ENCODE measurements around the gene NUMA1. TPM values are rescaled to one million over a fixed set of nuclear protein-coding genes. Genes with fewer than 3 reads are reported as not detected.

Gene NUMA1, protein sequence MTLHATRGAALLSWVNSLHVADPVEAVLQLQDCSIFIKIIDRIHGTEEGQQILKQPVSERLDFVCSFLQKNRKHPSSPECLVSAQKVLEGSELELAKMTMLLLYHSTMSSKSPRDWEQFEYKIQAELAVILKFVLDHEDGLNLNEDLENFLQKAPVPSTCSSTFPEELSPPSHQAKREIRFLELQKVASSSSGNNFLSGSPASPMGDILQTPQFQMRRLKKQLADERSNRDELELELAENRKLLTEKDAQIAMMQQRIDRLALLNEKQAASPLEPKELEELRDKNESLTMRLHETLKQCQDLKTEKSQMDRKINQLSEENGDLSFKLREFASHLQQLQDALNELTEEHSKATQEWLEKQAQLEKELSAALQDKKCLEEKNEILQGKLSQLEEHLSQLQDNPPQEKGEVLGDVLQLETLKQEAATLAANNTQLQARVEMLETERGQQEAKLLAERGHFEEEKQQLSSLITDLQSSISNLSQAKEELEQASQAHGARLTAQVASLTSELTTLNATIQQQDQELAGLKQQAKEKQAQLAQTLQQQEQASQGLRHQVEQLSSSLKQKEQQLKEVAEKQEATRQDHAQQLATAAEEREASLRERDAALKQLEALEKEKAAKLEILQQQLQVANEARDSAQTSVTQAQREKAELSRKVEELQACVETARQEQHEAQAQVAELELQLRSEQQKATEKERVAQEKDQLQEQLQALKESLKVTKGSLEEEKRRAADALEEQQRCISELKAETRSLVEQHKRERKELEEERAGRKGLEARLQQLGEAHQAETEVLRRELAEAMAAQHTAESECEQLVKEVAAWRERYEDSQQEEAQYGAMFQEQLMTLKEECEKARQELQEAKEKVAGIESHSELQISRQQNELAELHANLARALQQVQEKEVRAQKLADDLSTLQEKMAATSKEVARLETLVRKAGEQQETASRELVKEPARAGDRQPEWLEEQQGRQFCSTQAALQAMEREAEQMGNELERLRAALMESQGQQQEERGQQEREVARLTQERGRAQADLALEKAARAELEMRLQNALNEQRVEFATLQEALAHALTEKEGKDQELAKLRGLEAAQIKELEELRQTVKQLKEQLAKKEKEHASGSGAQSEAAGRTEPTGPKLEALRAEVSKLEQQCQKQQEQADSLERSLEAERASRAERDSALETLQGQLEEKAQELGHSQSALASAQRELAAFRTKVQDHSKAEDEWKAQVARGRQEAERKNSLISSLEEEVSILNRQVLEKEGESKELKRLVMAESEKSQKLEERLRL (N-terminal part only)
- 100 to 1,000 TPM; 130 to 132 TPM for total RNA-seq
- polyA plus RNA-seq (2013, experiment 1 of 2): 181 TPM
- polyA plus RNA-seq (2013, experiment 2 of 2): 168 TPM
- long read RNA-seq, experiment 1, partial matches to known transcripts: 27 of 32 reads
- long read RNA-seq, experiment 1, other reads (novel, unspliced or antisense): 3 of 32 reads
- long read RNA-seq, experiment 2, full-length matches to known transcripts: 6 of 124 reads
- long read RNA-seq, experiment 2, partial matches to known transcripts: 64 of 124 reads
- long read RNA-seq, experiment 2, other reads (novel, unspliced or antisense): 54 of 124 reads
- long read RNA-seq, experiment 3, transcript NUMA1-223 (14 exons, 2,766 nt): major isoform, 11 of 146 reads
- long read RNA-seq, experiment 3, partial matches to known transcripts: 75 of 146 reads
- long read RNA-seq, experiment 3, other reads (novel, unspliced or antisense): 52 of 146 reads
- long read RNA-seq, experiment 4, partial matches to known transcripts: 1 of 2 reads
- long read RNA-seq, experiment 4, other reads (novel, unspliced or antisense): 1 of 2 reads

DNA sequence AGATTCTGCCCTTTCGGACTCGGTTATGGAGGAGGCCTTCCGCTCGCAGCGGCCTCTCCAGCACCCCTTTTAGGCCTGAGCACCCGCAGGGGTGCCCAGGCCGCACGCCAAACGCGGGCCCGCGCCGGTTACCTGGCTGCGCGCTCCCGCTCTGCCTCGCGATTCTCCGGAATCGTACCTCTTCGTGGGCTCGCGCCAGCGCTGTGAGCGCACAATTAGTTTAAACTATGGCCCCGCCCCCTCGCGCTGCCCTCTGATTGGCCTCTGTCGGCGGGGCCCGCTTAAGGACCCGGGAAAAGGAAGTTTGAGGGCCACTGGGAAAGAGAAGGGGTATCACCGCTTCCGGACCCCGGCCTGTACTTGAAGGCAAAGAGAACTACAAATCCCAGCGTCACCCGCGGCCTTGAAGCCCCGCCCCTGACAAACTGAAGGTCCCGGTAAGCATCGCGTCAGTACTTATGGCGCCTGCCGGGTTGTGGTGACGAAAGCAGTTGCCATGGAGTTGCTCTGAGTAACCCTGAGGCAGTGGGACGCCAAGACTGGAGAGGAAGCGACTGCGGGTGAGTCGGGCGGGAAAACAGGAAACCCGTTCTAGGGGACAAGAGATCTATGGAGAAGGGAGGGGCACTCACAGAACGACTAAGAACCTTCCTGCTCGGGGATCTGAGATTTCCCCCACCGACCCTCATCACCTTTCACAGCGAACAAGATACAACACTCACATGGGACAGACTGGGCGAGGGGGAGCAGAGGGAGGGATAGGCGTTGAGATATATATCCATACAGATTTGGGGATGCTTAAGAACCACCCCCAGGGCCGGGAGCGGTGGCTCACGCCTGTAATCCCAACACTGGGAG is at the start of gene NUMA1, which contains the start of gene LRRC51:
Gene NUMA1, minus strand, starts transcription at position 217 of the 858 bp plus-strand sequence. CDS start 44,599 bp downstream, outside the sequence.
Gene LRRC51, plus strand, starts transcription at position 525 of the 858 bp plus-strand sequence. CDS start 8,234 bp downstream, outside the sequence.
- H3K27ac Mint-ChIP-seq: peak within 1 kb of the TSS; percentile 97
- 2% methylated on average over 34 to 60 of the region's 60 CpGs for WGBS, 2 experiments (ENCODE audit: insufficient coverage in 1 of 2, insufficient read length in 1 of 2)
- peak within 1 kb of the TSS; percentile 85 for H3K4me3 Mint-ChIP-seq
- H3K36me3 ChIP-seq (ENCODE audit: control insufficient read depth, insufficient read depth, low read length): peaks cover 10% of the 10 kb centered on the region
- H3K27ac ChIP-seq (ENCODE audit: low read depth, low read length): peak within 1 kb of the TSS; percentile 83
- peak within 1 kb of the TSS; percentile 79 for H3K9ac ChIP-seq (ENCODE audit: extremely low read depth, low read length, poor library complexity, severe bottlenecking)
- H3K4me1 Mint-ChIP-seq: peaks cover 11% of the 10 kb centered on the region
- H3K27me3 Mint-ChIP-seq (ENCODE audit: insufficient read depth): no peaks in the 10 kb centered on the region
- DNase-seq: peak; percentile 100
- TF ChIP-seq, protein P1, sequence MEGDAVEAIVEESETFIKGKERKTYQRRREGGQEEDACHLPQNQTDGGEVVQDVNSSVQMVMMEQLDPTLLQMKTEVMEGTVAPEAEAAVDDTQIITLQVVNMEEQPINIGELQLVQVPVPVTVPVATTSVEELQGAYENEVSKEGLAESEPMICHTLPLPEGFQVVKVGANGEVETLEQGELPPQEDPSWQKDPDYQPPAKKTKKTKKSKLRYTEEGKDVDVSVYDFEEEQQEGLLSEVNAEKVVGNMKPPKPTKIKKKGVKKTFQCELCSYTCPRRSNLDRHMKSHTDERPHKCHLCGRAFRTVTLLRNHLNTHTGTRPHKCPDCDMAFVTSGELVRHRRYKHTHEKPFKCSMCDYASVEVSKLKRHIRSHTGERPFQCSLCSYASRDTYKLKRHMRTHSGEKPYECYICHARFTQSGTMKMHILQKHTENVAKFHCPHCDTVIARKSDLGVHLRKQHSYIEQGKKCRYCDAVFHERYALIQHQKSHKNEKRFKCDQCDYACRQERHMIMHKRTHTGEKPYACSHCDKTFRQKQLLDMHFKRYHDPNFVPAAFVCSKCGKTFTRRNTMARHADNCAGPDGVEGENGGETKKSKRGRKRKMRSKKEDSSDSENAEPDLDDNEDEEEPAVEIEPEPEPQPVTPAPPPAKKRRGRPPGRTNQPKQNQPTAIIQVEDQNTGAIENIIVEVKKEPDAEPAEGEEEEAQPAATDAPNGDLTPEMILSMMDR (conservative IDR thresholded peaks at IDR 0.05): no peak
- peak within 1 kb of the TSS; percentile 98 for H3K4me3 ChIP-seq (ENCODE audit: low read length)
- H3K9me3 Mint-ChIP-seq: no peaks in the 10 kb centered on the region
- H3K27me3 ChIP-seq (ENCODE audit: control insufficient read depth, insufficient read depth, low read length, poor library complexity, severe bottlenecking): no peaks in the 10 kb centered on the region
- no peaks in the 10 kb centered on the region for H3K9me3 ChIP-seq (ENCODE audit: control insufficient read depth, low read length)
- peaks cover 11% of the 10 kb centered on the region for H3K36me3 Mint-ChIP-seq (ENCODE audit: low read depth)
- no peaks in the 10 kb centered on the region for H3K4me1 ChIP-seq (ENCODE audit: control insufficient read depth, insufficient read depth, low read length)

DNA sequence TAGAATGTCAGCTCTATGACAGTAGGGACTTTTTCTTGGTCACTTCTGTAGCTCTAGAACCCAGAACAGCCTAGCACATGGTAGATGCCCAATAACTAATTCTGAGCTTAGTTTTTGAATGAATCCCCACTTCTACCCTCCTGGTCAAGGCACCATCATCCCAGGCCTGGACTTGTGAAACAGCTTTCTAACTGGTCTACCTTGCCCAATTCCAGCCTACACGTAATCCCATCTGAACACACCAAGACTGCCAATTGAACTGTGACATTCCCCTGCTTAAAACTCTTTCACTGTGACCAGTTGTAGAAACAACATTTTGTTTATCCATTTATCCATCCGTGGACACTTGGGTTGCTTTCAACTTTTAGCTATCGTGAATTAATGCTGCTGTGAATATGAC is 49.0 kb upstream of the NUMA1 start:
- Histone ChIP-seq H3K9me3 (ENCODE audit: control insufficient read depth, low read length) (peaks cover 56% of the 10 kb centered on the region), H3K4me3 (ENCODE audit: low read length) (no peak overlapping the region), H3K27ac (ENCODE audit: low read depth, low read length) (no peak overlapping the region), H3K4me1 (ENCODE audit: control insufficient read depth, insufficient read depth, low read length) (no peaks in the 10 kb centered on the region), H3K36me3 (ENCODE audit: control insufficient read depth, insufficient read depth, low read length) (no peaks in the 10 kb centered on the region), H3K9ac (ENCODE audit: extremely low read depth, low read length, poor library complexity, severe bottlenecking) (no peak overlapping the region), H3K27me3 (ENCODE audit: control insufficient read depth, insufficient read depth, low read length, poor library complexity, severe bottlenecking) (peaks cover 39% of the 10 kb centered on the region)
- Mint-ChIP-seq H3K4me3 (no peak overlapping the region), H3K27ac (no peak overlapping the region), H3K4me1 (no peaks in the 10 kb centered on the region), H3K36me3 (ENCODE audit: low read depth) (peaks cover 3% of the 10 kb centered on the region), H3K27me3 (ENCODE audit: insufficient read depth) (peaks cover 57% of the 10 kb centered on the region), H3K9me3 (peaks cover 41% of the 10 kb centered on the region)
- WGBS, 2 experiments (ENCODE audit: insufficient coverage in 1 of 2, insufficient read length in 1 of 2): 87 to 93% methylated on average over 3 of the region's 3 CpGs
- no peak for DNase-seq
- TF ChIP-seq, protein P1 (conservative IDR thresholded peaks at IDR 0.05): no peak
